Fibroblast of pulmonary artery (primary cell): ENCODE data around the gene ARPC2.

ENCODE experiments used
- DNase-seq: peaks from one replicate; pipeline ENCODE4 v3.0.0-alpha.2; 2010; ENCODE audit warnings: low read depth
- H3K4me3 ChIP-seq: replicated peaks from 2 replicates; pipeline ENCODE4 v1.5.1; 2011; ENCODE audit warnings: low read depth, mild to moderate bottlenecking, control low read depth, low read length, moderate library complexity
- TF ChIP-seq, protein P1 (sequence below): IDR thresholded peaks from 2 replicates; pipeline ENCODE4 v1.5.1; 2011; ENCODE audit warnings: mild to moderate bottlenecking, control low read depth, low read length, inconsistent platforms; ENCODE audit errors: missing control alignments

ARPC2 gene

DNA sequence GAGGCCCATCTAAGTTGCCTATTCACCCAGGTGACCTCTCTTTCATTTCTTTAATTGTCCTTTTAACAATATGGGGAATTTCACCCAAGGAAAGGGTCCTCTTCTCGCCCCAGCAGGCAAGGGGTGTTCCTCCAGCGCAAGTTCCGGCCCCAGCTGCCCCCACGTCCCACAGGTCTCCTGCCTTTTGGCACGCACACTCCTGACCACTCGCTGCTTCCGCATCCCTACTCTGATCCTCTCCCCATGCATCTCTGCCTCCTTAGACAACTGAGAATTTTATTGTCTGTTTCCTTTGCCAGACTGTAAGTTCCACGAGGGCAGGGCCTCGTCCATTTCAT, 684 bp upstream of the ARPC2 start:
- H3K4me3 ChIP-seq, result peak overlapping the region; percentile 96
- no peak for DNase-seq
- TF ChIP-seq, protein P1, sequence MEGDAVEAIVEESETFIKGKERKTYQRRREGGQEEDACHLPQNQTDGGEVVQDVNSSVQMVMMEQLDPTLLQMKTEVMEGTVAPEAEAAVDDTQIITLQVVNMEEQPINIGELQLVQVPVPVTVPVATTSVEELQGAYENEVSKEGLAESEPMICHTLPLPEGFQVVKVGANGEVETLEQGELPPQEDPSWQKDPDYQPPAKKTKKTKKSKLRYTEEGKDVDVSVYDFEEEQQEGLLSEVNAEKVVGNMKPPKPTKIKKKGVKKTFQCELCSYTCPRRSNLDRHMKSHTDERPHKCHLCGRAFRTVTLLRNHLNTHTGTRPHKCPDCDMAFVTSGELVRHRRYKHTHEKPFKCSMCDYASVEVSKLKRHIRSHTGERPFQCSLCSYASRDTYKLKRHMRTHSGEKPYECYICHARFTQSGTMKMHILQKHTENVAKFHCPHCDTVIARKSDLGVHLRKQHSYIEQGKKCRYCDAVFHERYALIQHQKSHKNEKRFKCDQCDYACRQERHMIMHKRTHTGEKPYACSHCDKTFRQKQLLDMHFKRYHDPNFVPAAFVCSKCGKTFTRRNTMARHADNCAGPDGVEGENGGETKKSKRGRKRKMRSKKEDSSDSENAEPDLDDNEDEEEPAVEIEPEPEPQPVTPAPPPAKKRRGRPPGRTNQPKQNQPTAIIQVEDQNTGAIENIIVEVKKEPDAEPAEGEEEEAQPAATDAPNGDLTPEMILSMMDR, result no peak

DNA sequence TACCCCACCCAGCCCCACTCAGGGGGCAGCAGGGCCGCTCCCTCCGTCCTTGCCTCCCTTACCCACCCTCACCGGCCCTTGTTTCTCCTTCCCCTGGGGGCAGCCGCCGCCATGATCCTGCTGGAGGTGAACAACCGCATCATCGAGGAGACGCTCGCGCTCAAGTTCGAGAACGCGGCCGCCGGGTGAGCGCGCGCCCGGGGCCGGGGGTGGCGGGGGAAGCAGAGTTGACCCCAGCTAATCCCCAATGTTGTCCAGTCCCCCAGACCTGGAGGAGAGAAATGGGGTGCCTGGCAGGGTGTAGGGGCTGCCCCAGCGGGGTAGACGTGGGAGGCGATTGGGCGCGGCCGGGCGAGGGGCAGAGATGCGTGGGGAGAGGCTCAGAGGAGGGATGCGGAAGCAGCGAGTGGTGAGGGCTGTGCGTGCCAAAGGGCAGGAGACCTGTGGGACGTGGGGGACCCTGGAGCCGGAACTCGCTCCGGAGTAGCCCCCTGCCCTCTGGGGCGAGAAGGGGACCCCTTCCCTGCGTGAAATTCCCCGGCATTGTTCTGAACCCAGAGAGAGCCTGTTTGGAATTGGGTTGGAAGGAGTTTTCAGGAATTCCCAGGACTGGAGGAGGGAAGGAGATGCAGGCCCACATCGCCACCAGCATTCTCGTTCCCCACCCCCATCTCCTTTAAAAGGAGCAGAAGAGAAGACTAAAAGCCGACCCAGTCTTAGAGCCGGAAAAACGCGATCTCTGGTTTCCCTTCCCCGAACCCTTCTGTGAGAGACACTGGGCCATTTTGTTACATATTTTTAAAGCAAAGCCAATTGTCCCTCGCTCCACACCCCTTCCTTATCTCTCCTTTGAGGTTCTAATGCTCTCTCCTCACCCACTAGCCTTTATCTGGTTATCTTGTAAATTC, 625 bp downstream of the ARPC2 start:
- TF ChIP-seq, protein P1, result no peak
- peak; percentile 44 for DNase-seq

DNA sequence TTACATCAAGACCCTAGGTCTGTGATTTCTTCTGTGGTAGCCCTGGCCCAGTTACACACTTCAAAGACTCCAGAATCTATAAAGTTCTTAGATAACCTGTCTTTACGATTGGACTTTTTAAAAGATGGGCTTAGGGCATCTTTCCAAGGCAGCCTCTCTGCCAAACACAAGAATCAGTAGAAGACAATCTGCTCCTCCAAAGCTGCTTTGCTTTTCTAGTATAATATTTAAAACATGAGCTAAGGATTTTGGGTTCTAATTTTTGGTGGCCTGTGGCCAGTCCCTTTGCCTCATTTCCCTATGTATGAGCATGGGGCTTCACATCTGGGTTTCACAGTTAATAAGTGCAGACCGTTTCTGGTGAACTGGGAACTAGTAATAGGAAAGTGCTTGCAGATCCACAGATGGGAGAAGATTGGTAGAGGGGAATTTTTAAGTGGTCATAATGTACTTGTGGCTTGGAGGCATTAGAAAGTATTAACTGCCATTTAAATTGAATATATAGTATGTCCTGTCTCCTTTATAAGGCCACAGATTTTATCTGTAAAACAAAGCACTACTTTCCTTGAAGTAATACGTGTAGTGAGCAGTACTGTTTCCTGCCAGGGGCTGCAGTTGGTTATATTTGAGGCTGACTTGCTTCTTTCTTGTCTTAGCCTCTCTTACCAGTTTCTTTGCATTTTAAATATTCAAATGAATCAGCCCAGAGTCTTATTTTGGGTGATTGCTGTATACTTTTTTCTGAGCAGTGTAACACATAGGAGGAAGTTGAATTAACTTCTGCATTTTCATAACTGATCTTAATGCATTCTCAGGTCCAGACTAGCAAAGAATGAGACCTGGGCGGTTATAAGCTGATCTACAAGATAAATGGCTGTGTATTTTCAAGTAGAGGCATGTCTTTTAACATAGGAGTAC, 1.5 kb downstream of the ARPC2 start:
- TF ChIP-seq, protein P1, result no peak
- peak overlapping the region; percentile 96 for H3K4me3 ChIP-seq
- DNase-seq, result no peak

More for the DNA sequence above, 625 bp downstream of the ARPC2 start:
- H3K4me3 ChIP-seq, result peak overlapping the region; percentile 96

DNA sequence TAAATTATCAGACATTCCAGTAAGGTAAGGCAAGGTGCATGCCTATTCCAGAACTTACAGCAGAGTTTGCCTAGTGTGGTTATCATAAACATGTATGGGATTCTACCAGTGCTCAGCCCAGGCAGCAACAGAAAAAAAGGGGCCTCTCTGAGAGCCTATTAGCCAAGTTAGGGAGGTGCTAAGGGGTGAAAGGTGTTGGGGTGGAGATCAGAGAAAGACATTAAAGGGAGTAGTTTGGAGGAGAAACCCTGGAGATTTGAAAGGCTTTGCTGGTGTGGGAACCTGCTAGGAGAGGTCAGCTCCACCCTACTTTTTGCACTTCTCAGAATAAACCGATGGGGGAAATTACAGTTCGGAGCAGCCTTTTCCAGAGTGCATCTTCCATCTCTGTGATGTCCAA, 2.9 kb downstream of the ARPC2 start:
- TF ChIP-seq, protein P1, result no peak
- H3K4me3 ChIP-seq, result peak overlapping the region; percentile 8
- no peak for DNase-seq

DNA sequence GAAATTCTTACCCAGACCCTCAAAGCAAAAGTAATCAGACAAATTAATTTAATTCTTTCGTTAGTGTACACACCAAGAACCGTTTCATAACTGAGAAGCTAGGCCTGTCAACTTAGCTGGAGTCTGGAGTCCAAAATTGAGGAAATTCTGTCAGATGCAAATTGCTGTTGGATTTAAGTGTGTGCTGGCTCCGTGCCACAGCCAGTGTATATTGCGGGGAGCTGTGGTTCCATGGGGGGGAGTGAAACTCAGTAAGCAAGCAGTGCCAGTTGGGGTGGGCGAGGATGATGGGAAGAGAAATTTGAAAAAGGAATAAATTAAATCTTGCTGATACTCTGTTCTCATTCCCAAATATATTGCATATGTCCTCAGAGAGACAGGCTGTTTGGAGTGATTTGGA, 4.0 kb downstream of the ARPC2 start:
- no peak overlapping the region for H3K4me3 ChIP-seq
- DNase-seq, result no peak
- TF ChIP-seq, protein P1, result no peak

DNA sequence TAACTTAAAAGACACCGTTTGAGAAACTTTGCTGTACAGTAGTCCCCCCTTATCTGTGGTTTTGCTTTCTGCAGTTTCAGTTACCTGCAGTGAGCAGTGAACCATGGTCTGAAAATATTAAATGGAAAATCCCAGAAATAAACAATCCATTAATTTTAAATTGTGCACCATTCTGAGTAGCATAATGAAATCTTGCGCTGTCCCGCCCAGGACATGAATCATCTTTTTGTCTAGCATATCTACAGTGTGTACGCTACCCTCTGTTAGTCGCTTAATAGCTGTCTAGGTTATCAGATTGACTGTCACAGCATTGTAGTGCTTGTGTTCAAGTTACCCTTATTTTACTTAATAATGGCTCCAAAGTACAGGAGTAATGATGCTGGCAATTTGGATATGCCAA, 6.1 kb downstream of the ARPC2 start:
- no peak overlapping the region for H3K4me3 ChIP-seq
- TF ChIP-seq, protein P1, result no peak
- peak; percentile 39 for DNase-seq
